Neutrophil (primary cell): Measurements from ENCODE around the gene SEC61A2.
A peak's percentile ranks its signal among the peaks of the same experiment; 100 is the strongest.
"Not testable (repeated sequence)": the region's sequence is repeated elsewhere in the genome, so short reads cannot be mapped to it uniquely, and the experiment has no call there.

Experiments used
- H3K27ac ChIP-seq: fragments of 200-600 bp; sonication (generic); 2 replicates; pipeline ENCODE4 v1.5.1; 2016; ENCODE audit warnings: mild to moderate bottlenecking, moderate library complexity
- H3K27me3 ChIP-seq: fragments of 200-600 bp; sonication (generic); 2 replicates; pipeline ENCODE4 v1.6.0; 2016; ENCODE audit warnings: mild to moderate bottlenecking
- H3K36me3 ChIP-seq: fragments of 200-600 bp; sonication (generic); 2 replicates; pipeline ENCODE4 v1.5.1; 2017
- H3K4me1 ChIP-seq, 2 experiments: fragments of 200-600 bp in 1 of 2; sonication (generic) in 1 of 2; 1 replicate in 1 of 2; 2 replicates in 1 of 2; pipeline versions ENCODE4 v1.5.1 to v1.6.1; 2013 to 2016; ENCODE audit warnings: low read depth in 1 of 2, low read length in 1 of 2, mild to moderate bottlenecking in 1 of 2, moderate library complexity in 1 of 2; ENCODE audit not compliant: control insufficient read depth in 1 of 2, insufficient read depth in 1 of 2
- H3K4me3 ChIP-seq, 2 experiments: fragments of 200-600 bp in 1 of 2; sonication (generic) in 1 of 2; 1 replicate in 1 of 2; 2 replicates in 1 of 2; pipeline ENCODE4 v1.5.1; 2013 to 2016; ENCODE audit warnings: low read depth in 1 of 2, low read length in 1 of 2, mild to moderate bottlenecking in 1 of 2, moderate library complexity in 1 of 2
- H3K9me3 ChIP-seq: fragments of 200-600 bp; sonication (generic); 2 replicates; pipeline ENCODE4 v1.5.1; 2016
- CTCF ChIP-seq: fragments of 200-600 bp; sonication (generic); IDR thresholded peaks from 2 replicates; pipeline ENCODE4 v1.5.1; 2016; ENCODE audit warnings: antibody characterized with exemption

The SEC61A2 gene

GRCh38 chr10:12129222-12130111, at the start of gene SEC61A2:
TSS of gene SEC61A2 (plus strand) at chr10:12129677. CDS start at chr10:12129788, 111 bp downstream.
- Histone ChIP-seq H3K4me1 (peaks cover 13 to 14% of the 10 kb centered on the region in 2 experiments), H3K27ac (peak within 1 kb of the TSS; percentile 88), H3K27me3 (peaks cover 14% of the 10 kb centered on the region), H3K36me3 (peaks cover 8% of the 10 kb centered on the region), H3K9me3 (no peaks in the 10 kb centered on the region), H3K4me3 (peak within 1 kb of the TSS; percentile 84)
- peak; percentile 58 for TF ChIP-seq CTCF

- TF ChIP-seq CTCF = no peak
- no peaks in the 10 kb centered on the region for H3K9me3 ChIP-seq
- H3K36me3 ChIP-seq = peaks cover 53% of the 10 kb centered on the region
- no peak overlapping the region for H3K4me3 ChIP-seq
- no peaks in the 10 kb centered on the region for H3K27me3 ChIP-seq
- H3K4me1 ChIP-seq = peaks cover 6 to 13% of the 10 kb centered on the region in 2 experiments
- H3K27ac ChIP-seq = no peak overlapping the region
These were observed 48.0 kb upstream of the SEC61A2 start for GRCh38 chr10:12081470-12081869.

- H3K4me1 ChIP-seq = peaks cover 6 to 13% of the 10 kb centered on the region in 2 experiments
- H3K27ac ChIP-seq = no peak overlapping the region
- TF ChIP-seq CTCF = no peak
These were observed 47.5 kb upstream of the SEC61A2 start for GRCh38 chr10:12081879-12082557.

GRCh38 chr10:12088919-12089318, 40.6 kb upstream of the SEC61A2 start:
- Histone ChIP-seq H3K27ac (no peak overlapping the region), H3K9me3 (no peaks in the 10 kb centered on the region), H3K27me3 (no peaks in the 10 kb centered on the region), H3K4me3 (no peak overlapping the region), H3K4me1 (peaks cover 6 to 13% of the 10 kb centered on the region in 2 experiments), H3K36me3 (peaks cover 83% of the 10 kb centered on the region)
- no peak for TF ChIP-seq CTCF

More at GRCh38 chr10:12081879-12082557, 47.5 kb upstream of the SEC61A2 start:
- Histone ChIP-seq H3K36me3 (peaks cover 59% of the 10 kb centered on the region), H3K4me3 (no peak overlapping the region), H3K27me3 (no peaks in the 10 kb centered on the region), H3K9me3 (no peaks in the 10 kb centered on the region)

- Histone ChIP-seq H3K27ac (no peak overlapping the region), H3K4me1 (no peaks in the 10 kb centered on the region), H3K4me3 (no peak overlapping the region), H3K36me3 (peaks cover 83% of the 10 kb centered on the region), H3K9me3 (no peaks in the 10 kb centered on the region), H3K27me3 (no peaks in the 10 kb centered on the region)
- TF ChIP-seq CTCF = no peak
These were observed 38.1 kb upstream of the SEC61A2 start for GRCh38 chr10:12091421-12091820.

- not testable (repeated sequence) for H3K9me3 ChIP-seq, H3K4me1 ChIP-seq, H3K27me3 ChIP-seq, H3K27ac ChIP-seq, H3K4me3 ChIP-seq
- peaks cover 85% of the 10 kb centered on the region for H3K36me3 ChIP-seq
These were observed 32.1 kb upstream of the SEC61A2 start for GRCh38 chr10:12097361-12097760.
